ENCODE results near the gene FOXK2.

DNA sequence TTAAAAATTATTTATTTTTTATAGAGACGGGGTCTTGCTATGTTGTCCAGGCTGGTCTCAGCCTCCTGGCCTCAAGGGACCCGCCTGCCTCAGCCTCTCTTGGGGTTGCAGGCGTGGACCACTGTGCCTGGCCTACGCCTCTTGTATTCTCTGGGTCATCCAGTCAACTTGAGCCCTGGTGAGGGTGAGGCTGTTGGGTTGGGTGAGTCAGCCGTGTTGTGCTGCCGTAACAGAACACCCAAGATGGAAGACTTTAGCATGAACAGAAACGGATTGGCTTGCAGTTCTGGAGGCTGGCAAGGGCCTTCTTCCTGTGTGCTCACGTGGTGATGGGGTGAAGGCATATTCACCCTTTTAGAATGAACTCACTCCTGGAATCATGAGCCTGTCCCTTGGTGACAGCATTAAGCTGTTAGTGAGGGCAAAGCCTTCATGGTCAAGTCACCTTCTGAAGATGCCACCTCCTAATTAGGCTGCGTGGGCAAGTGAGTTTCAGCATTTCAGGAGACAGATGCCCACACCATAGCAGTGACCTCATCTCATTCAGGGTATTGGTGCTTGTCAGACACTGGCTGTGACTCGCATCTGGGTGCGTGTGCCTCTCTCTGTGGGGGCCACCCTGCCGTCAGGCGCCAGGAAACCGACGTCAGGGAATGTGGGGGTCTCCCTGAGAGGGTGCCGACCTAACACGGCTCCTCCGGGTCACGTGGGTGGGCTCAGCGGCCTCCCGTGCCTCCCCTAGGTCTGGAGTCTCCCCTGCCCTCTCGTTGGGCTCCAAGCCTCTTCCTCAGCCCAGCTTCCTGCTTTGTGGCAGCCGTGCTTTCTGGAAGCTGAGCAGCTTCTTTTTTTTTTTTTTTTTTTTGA lies 79.0 kb downstream of the FOXK2 start:
- TF ChIP-seq, protein P1, sequence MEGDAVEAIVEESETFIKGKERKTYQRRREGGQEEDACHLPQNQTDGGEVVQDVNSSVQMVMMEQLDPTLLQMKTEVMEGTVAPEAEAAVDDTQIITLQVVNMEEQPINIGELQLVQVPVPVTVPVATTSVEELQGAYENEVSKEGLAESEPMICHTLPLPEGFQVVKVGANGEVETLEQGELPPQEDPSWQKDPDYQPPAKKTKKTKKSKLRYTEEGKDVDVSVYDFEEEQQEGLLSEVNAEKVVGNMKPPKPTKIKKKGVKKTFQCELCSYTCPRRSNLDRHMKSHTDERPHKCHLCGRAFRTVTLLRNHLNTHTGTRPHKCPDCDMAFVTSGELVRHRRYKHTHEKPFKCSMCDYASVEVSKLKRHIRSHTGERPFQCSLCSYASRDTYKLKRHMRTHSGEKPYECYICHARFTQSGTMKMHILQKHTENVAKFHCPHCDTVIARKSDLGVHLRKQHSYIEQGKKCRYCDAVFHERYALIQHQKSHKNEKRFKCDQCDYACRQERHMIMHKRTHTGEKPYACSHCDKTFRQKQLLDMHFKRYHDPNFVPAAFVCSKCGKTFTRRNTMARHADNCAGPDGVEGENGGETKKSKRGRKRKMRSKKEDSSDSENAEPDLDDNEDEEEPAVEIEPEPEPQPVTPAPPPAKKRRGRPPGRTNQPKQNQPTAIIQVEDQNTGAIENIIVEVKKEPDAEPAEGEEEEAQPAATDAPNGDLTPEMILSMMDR (IDR thresholded peaks at IDR 0.05; ENCODE audit: low read depth, low read length): no peak
- TF ChIP-seq POLR2A (IDR thresholded peaks at IDR 0.05; ENCODE audit: extremely low read depth, insufficient read length): no peak
- TF ChIP-seq, protein P2, sequence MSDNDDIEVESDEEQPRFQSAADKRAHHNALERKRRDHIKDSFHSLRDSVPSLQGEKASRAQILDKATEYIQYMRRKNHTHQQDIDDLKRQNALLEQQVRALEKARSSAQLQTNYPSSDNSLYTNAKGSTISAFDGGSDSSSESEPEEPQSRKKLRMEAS (IDR thresholded peaks at IDR 0.05; ENCODE audit: low read depth, low read length): no peak

All from NB4 (cell line).